Vagina (tissue), 2 donors: ENCODE measurements around the gene ASB8.

Experiments
- CTCF ChIP-seq, 3 experiments: fragments of 450-650 bp in 2 of 3; fragments of 200-600 bp in 1 of 3; sonication (generic) in 1 of 3; IDR thresholded peaks; one replicate each; pipeline ENCODE4 v1.5.1; 2017 to 2019; ENCODE audit warnings: antibody characterized with exemption in 3 of 3, mild to moderate bottlenecking in 2 of 3, moderate library complexity in 2 of 3
- POLR2AphosphoS5 ChIP-seq, 2 donors: sonication (generic); formaldehyde crosslinking; IDR thresholded peaks; one replicate each; pipeline ENCODE4 v1.9.0; 2017; ENCODE audit warnings: antibody characterized with exemption in 2 of 2, mild to moderate bottlenecking in 2 of 2, low read depth in 1 of 2; ENCODE audit not compliant: insufficient read depth in 1 of 2

GRCh38 chr12:48105321-48105866, 51.9 kb downstream of the ASB8 start:
- TF ChIP-seq POLR2AphosphoS5 (IDR thresholded peaks at IDR 0.05; ENCODE audit: insufficient read depth in 1 of 2, low read depth in 1 of 2) = no peak
- TF ChIP-seq CTCF (IDR thresholded peaks at IDR 0.05) = no peak
